HG03342 (cell line): ENCODE results near the gene ZFYVE1.

Experiments
- ATAC-seq: cut with Tn5 transposase; IDR thresholded peaks from one replicate; pipeline ENCODE4 v1.9.1; 2021; ENCODE audit warnings: mild to moderate bottlenecking, moderate library complexity; ENCODE audit not compliant: unreplicated experiment

Gene ZFYVE1

GRCh38 chr14:72925171-72925759 is 101.6 kb downstream of the ZFYVE1 start:
- no peak for ATAC-seq

- ATAC-seq: no peak
Observed at GRCh38 chr14:72924337-72924736, 102.6 kb downstream of the ZFYVE1 start.

GRCh38 chr14:72921396-72921795 is 105.5 kb downstream of the ZFYVE1 start:
- no peak for ATAC-seq

- no peak for ATAC-seq
Observed at GRCh38 chr14:72920008-72920407, 106.9 kb downstream of the ZFYVE1 start.
